HG03442 (cell line): ENCODE data around the gene MAGEE1.

Experiments used
- ATAC-seq: cut with Tn5 transposase; IDR thresholded peaks from one replicate; pipeline ENCODE4 v1.9.1; 2021; ENCODE audit warnings: mild to moderate bottlenecking, moderate library complexity; ENCODE audit not compliant: unreplicated experiment

The MAGEE1 gene, protein sequence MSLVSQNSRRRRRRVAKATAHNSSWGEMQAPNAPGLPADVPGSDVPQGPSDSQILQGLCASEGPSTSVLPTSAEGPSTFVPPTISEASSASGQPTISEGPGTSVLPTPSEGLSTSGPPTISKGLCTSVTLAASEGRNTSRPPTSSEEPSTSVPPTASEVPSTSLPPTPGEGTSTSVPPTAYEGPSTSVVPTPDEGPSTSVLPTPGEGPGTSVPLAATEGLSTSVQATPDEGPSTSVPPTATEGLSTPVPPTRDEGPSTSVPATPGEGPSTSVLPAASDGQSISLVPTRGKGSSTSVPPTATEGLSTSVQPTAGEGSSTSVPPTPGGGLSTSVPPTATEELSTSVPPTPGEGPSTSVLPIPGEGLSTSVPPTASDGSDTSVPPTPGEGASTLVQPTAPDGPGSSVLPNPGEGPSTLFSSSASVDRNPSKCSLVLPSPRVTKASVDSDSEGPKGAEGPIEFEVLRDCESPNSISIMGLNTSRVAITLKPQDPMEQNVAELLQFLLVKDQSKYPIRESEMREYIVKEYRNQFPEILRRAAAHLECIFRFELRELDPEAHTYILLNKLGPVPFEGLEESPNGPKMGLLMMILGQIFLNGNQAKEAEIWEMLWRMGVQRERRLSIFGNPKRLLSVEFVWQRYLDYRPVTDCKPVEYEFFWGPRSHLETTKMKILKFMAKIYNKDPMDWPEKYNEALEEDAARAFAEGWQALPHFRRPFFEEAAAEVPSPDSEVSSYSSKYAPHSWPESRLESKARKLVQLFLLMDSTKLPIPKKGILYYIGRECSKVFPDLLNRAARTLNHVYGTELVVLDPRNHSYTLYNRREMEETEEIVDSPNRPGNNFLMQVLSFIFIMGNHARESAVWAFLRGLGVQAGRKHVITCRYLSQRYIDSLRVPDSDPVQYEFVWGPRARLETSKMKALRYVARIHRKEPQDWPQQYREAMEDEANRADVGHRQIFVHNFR

GRCh38 chrX:76427560-76428242 lies at the start of gene MAGEE1:
TSS of gene MAGEE1 (plus strand) at chrX:76427710. CDS start at chrX:76427931, 221 bp downstream.
- peak; percentile 89 for ATAC-seq

GRCh38 chrX:76398970-76399369 lies 28.5 kb upstream of the MAGEE1 start:
- ATAC-seq: no peak

GRCh38 chrX:76407795-76408194 lies 19.7 kb upstream of the MAGEE1 start:
- ATAC-seq: no peak

GRCh38 chrX:76420237-76420636 lies 7.3 kb upstream of the MAGEE1 start:
- no peak for ATAC-seq

- peak; percentile 32 for ATAC-seq
These were observed 977 bp downstream of the MAGEE1 start for GRCh38 chrX:76428243-76429130.

GRCh38 chrX:76433219-76433618 lies 5.7 kb downstream of the MAGEE1 start:
- no peak for ATAC-seq

GRCh38 chrX:76434103-76434741 lies 6.7 kb downstream of the MAGEE1 start:
- no peak for ATAC-seq

GRCh38 chrX:76439188-76439587 lies 11.7 kb downstream of the MAGEE1 start:
- no peak for ATAC-seq

DNA sequence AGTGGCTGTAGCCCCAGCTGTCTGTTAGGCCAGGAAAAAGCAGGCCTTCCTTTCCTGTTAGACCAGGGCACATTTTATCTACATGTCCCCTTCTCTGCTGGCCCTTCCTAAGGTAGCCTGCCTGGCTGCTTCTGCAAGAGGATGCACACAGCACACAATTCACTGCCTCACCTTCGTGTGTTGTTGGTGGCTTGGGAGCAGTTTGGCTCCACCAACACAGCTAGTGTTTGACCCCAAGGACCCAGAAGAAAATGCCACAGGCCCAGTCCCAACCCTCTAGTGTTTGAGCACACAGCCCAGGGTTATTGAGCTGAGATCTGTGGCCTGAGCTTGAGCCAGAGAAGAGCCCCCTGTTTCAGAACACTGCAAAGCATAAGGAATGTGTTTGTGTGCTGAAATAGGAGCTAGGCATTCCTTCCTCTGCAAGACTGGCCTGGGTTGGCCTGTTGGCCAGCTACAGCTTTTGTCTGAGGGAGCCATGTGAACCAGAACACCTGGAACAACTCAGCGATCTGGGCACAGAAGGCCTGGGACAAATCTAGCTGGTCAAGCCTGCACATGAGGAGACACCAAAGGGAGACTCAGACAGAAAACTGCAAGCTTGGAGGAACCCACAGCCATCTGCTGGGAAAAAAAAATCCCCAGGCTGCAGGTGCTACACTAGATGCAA lies 26.4 kb downstream of the MAGEE1 start:
- no peak for ATAC-seq

DNA sequence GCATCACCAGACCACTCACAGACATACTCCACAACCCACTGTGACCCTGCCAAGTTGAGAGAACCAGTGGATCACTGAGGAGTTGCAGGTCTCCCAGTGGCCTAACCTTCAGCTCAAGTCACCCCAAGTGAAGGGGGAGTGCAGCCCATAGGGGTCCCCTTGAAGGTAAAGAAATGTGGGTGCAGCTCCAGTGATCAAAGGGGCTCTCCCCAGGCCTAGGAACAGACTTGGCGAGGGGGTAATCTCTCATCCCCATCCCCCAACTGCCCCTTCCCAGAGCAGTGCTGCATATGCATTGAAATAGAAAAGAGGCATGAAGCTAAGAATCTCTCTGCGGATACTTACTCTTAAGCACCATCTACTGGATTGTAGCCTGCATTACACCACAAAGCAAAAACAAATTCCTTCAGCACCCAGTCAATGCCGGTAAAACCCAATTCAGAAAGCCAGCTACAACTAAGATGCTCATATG lies 27.0 kb downstream of the MAGEE1 start:
- ATAC-seq: peak; percentile 74

DNA sequence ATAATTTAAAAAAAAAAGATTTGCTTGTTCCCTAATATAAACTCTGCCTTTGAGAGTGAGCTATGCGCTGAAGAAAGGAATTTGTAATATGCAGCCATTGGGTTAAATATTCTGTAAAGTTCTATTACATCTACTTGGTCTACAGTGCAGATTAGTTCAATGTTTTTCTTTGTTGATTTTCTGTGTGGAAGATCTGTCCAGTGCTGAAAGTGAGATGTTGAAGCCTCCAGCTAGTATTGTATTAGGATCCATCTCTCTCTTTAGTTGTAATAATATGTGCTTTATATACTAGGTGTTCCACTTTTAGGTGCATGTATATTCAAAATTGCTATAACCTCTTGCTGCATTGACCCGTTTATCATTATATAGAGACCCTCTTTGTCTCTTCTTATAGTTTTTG lies 49.8 kb downstream of the MAGEE1 start:
- ATAC-seq: no peak
